Mammary epithelial cell (primary cell): Measurements from ENCODE around the gene PTGES2.

ENCODE experiments used
- CTCF ChIP-seq, 2 donors: IDR thresholded peaks in 1 of 2; conservative IDR thresholded peaks in 1 of 2; 2 replicates each; pipeline ENCODE4 v1.5.1; 2011 to 2012; ENCODE audit warnings: inconsistent platforms in 2 of 2, low read length in 2 of 2, mild to moderate bottlenecking in 2 of 2, control low read depth in 1 of 2, low read depth in 1 of 2; ENCODE audit not compliant: insufficient read depth in 1 of 2; ENCODE audit errors: extremely low read depth in 1 of 2
- EZH2 ChIP-seq: IDR thresholded peaks from 2 replicates; pipeline ENCODE4 v1.6.1; 2012; ENCODE audit warnings: low read length, inconsistent platforms, borderline replicate concordance

DNA sequence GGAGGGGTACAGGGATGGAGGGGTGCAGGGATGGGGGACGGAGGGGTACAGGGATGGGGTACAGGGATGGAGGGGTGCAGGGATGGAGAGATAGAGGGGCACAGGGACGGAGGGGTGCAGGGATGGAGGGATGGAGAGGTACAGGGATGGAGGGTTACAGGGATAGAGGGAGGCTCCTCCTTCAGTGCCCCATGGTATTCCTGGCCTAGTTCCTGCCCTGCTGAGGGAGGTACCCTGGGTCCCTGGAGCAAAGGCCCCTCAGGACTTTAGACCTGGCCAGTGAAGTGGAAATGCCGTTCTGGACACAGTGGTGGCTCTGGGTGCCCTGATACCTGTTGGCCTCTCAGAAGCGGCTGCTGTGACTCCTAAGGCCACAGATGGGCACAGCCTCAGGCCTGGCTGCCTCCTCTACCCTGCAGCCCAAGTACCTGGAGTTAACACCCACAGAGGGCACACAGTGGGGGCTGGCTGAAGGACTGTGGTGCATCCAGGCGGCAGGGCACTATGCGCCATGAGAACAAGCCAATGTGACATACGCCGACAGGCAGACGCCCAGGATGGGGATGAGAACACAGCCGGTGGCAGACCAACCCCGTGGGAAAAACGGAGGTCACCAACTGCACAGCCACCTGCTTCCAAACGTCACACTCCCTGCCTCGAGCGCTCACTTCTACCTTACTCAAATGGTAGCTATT, 8.4 kb downstream of the PTGES2 start:
- no peak for TF ChIP-seq EZH2
- TF ChIP-seq CTCF (conservative IDR thresholded peaks at IDR 0.05 in 1 of 2, IDR thresholded peaks at IDR 0.05 in 1 of 2; ENCODE audit: extremely low read depth in 1 of 2, insufficient read depth in 1 of 2, low read depth in 1 of 2, low read length in 2 of 2): no peak
